Esophagus squamous epithelium (tissue), 4 donors: ENCODE data around the gene ST6GALNAC3.

ENCODE experiments used
- POLR2A ChIP-seq, 4 donors: fragments of 450-650 bp; IDR thresholded peaks; one replicate each; pipeline ENCODE4 v1.6.1; 2017; ENCODE audit warnings: antibody characterized with exemption in 4 of 4, mild to moderate bottlenecking in 4 of 4, moderate library complexity in 3 of 4
- TF ChIP-seq, protein P1 (sequence below), 6 experiments: fragments of 450-650 bp in 4 of 6; fragments of 200-600 bp in 2 of 6; sonication (generic) in 2 of 6; IDR thresholded peaks; one replicate each; pipeline ENCODE4 v1.5.1; 2016 to 2019; ENCODE audit warnings: antibody characterized with exemption in 6 of 6, mild to moderate bottlenecking in 4 of 6, moderate library complexity in 4 of 6

GRCh38 chr1:76110666-76111065 lies 36.1 kb downstream of the ST6GALNAC3 start:
- TF ChIP-seq, protein P1, sequence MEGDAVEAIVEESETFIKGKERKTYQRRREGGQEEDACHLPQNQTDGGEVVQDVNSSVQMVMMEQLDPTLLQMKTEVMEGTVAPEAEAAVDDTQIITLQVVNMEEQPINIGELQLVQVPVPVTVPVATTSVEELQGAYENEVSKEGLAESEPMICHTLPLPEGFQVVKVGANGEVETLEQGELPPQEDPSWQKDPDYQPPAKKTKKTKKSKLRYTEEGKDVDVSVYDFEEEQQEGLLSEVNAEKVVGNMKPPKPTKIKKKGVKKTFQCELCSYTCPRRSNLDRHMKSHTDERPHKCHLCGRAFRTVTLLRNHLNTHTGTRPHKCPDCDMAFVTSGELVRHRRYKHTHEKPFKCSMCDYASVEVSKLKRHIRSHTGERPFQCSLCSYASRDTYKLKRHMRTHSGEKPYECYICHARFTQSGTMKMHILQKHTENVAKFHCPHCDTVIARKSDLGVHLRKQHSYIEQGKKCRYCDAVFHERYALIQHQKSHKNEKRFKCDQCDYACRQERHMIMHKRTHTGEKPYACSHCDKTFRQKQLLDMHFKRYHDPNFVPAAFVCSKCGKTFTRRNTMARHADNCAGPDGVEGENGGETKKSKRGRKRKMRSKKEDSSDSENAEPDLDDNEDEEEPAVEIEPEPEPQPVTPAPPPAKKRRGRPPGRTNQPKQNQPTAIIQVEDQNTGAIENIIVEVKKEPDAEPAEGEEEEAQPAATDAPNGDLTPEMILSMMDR (IDR thresholded peaks at IDR 0.05), result no peak
- TF ChIP-seq POLR2A (IDR thresholded peaks at IDR 0.05), result no peak
